Hepatic stellate cell (primary cell): ENCODE measurements around the gene CLRN2.
A peak's percentile ranks its signal among the peaks of the same experiment; 100 is the strongest.

Source experiments
- DNase-seq: peaks from one replicate; pipeline ENCODE4 v3.0.0; 2011; ENCODE audit warnings: low spot score

CLRN2 gene

DNA sequence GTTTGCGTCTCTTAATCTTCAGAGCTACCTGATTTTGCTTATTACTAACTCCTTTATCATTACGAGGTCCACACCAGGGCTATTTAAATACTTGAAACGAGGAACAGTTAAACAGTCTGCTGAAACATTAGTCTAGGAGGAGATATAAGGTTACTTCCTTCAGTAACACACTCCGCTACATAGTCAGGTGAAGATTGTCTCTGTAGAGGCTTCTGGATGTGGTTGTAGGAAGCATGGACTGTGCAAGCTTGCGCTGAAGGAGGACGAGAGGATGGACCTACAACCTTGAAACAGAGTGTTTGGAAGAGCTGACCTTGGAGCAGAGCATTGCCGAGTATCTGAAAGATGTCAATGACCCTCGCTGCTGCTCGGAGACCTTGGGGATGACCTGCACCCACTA, at the start of gene CLRN2:
Gene CLRN2 (plus strand): TSS at position 301 of the 400 bp plus-strand sequence. CDS start 102 bp downstream, outside the sequence.
- DNase-seq, result no peak

DNA sequence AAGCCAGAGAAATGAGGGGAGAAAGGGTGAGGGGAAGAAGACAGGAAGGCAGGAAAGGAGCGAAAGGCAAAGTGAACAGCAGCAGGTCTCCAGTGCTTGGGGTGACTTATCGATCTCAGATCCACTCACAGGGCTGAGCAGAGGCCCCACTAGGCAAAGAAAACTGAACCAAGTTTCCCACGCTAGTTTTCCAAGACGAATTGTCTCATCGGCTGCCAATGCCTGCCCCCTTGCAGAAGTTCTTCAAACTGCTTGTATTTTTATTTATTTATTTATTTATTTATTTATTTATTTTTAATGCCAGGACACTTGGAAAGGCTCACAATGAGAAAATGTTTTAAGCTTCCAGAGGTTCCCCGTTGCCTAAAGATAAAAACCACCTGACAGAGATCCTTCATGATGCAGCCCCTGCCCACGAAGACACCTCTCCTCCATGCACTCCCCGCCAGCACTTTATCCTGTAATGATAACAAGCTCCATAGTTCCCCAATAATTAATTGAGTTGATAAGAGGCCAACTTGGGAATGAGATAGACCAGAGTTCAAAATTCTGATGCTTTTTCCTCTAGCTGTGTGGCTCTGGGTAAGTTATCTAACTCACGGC, 46.2 kb upstream of the CLRN2 start:
- DNase-seq, result peak; percentile 51

- no peak for DNase-seq
Observed at GRCh38 chr4:17469931-17470674, 44.9 kb upstream of the CLRN2 start.

- no peak for DNase-seq
Observed at GRCh38 chr4:17475481-17475880, 39.5 kb upstream of the CLRN2 start.

DNA sequence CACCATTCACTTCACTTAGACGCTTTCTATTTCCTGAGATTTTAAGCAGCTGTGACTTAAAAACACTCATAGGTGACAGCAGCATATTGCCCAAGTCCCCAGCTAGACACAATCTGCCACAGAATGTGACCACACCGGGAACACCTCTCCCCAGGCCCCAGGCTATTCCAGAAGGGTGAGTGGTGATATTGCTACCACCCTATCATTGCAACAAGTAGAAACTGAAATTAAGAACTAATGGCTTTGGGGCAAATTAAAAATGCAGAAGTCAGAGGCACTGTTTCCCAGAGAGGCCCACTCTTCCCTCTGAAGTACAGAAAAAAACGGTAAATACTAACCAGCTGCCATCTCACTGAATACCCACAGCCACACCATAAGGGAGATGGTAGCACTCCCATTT, 38.1 kb upstream of the CLRN2 start:
- no peak for DNase-seq

DNA sequence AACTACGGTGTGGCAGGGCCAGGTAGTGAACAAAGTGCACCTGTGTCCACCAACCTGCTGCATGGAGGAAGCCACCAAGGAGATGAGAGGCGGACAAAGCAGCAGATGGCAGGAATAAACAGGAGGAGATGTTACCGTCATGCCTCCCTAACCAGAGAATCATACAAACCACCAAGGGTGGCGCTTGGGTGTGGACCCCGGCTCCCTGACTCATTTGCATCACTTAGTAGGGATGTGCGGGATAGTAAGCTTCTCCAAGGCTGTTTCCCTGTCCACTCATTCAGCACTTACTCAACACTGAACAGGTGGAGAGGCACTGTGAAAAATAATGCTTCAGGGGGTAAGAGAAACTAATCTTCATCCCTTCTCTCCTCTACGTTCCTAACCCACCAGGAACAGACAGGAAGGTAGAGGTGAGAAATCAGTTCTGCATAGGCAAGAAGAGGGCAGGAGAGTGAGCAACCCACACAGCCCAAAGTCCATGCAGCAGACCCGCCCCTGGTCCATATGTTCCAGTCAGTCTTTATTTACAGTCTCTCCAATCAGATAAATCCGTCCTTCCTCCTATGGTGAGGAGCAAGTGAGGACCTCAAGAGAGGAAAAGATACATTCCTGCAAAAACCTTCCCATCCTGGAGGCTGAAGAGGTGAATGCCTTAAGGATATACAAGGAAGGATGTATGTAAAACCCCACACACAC, 37.0 kb upstream of the CLRN2 start:
- no peak for DNase-seq

- no peak for DNase-seq
Observed at GRCh38 chr4:17480210-17480927, 34.6 kb upstream of the CLRN2 start.

DNA sequence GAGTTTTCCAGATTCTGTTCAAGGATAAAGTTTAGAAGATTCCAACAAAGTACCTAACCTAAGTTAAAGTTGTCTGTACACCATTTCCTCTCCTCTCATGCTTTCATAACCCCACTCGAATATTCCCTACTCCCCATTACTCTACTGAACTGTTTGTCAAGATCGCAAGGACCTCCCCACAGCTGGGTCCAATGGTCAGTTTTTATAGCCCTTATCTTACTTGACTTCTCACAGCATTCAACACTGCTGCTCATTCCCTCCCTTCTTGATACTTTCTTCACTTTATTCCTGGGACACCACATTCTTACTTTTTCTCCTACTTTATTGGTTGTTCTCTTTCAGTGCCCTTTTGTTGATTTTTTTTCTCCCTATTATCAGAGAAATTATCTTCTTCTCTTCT, 34.0 kb upstream of the CLRN2 start:
- no peak for DNase-seq

GRCh38 chr4:17482716-17483115, 32.2 kb upstream of the CLRN2 start:
- DNase-seq, result no peak

DNA sequence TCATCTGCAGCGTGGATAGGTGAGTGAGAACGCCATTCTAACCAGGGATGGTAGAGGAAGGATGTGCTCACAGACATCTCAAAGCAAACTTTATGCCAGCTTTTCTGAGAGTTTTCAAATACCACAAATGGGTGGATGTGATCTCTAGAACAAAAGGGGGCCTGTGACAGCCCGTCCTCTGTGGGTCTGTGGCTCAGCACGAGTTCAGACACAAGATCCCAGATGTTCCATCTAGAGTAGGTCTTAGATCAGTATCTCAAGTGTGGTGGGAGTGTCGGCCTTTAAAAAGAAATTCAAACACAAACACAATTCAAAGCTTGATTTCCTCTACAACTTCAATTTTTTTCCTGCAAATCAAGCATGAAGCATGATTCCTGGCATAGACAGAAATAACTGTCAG, 25.8 kb upstream of the CLRN2 start:
- DNase-seq, result no peak

DNA sequence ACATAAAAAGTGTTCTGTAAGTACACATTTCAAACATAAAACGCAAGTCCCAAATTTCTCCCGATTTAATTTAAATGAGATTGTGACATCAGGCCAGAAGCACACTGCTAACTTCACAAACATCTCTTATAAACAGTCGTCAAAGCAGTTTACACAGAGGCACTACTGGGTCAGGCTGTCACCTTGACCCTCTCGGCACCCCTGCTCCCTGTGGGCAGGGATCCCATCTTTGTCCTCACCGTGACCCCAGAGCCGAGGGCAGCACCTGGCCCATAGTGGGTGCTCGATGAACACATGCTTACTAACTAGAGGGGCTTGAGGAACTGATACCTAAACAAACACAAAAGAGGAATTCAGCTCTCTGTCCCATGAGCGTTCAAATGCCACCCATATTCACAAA, 25.2 kb upstream of the CLRN2 start:
- no peak for DNase-seq

DNA sequence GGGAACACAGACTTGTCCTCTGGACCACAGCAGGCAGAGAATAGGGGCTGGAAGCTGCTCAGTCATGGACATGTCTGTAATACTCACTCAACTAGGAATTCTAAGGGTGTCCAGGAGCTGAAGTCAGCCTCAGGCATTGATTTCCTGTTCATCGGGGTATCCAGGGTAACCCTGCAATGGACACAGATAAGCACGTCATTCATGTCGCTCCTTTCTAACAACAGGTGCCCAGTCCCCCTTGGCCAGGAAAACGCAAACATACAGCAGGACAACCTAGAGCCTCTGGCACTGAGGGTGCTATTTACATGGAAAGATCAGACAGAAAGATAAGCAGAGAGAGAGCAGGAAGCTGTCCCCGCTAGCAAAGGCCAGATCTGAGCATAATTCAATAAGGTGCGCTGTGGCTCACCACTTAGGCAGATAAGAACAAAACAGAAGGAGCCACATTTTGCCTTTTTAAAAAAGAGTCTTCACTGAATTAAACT, 24.3 kb upstream of the CLRN2 start:
- no peak for DNase-seq

DNA sequence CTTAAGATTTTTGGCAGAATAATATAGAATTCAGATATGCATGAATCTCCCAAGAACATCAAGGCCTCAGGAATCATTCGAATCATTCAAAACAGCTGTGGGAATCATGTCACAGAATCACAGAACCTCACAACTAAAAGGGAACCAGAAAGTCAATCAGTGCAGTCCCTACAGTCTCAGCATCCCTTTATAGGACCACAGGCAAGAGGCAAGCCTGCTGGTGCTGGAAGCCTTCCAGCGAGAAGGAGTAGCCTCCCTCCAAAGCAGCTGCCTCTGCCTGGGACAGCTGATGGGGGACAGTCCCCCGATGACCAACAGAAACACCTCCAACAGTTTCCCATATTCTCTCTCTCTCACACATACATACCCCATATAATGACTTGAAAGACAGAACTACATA, 23.8 kb upstream of the CLRN2 start:
- no peak for DNase-seq

DNA sequence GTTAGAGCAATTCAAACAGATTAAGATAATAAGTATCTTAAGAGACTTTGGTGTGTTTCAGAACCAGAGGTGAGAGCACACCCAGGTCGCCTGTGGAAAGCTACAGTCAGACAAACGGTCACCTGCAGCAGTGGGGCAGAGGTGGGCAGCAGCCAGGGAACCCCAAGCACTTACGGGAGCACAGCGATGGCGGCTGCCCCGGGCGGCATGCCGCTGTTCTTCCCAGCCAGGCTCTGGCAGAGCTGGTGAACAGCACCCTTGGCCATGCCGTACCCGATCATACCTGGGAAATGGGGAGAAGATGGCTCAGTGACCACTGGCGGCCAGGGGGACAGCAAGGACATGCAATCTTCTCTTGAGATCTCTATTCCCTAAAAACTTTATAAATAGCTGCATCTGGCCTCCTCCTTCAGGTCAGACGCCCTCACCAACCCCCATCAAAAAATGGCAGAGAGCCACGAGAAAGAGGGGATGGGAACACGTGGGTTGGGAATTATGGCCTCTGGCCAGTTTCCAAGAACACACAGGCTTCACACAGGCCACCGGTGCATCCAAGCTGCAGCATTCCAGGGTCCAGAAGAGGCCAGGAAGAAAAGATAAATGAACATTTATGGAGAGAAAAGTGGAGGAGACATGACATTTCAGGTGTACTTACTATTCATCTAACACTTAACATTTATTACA, 22.8 kb upstream of the CLRN2 start:
- no peak for DNase-seq

DNA sequence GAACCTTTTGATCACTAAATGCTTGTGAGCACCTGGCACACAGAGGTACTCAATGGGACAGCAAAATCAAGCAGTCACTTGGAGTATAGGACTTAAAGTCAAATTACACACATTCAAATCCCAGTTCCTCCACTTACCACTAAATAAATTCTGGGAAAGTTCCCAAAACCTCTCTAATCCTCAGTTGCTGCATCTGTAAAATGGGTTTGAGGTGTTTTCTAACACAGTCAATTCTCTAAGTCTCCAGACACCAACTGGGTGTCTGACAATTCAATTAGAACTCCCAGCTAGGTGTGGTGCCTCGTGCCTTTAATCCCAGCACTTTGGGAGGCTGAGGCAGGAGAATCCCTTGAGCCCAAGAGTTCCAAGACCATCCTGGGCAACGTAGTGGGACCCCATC, 22.1 kb upstream of the CLRN2 start:
- DNase-seq, result no peak

- no peak for DNase-seq
Observed at GRCh38 chr4:17493619-17494018, 21.3 kb upstream of the CLRN2 start.

- peak; percentile 65 for DNase-seq
Observed at GRCh38 chr4:17494258-17495190, 20.4 kb upstream of the CLRN2 start.

DNA sequence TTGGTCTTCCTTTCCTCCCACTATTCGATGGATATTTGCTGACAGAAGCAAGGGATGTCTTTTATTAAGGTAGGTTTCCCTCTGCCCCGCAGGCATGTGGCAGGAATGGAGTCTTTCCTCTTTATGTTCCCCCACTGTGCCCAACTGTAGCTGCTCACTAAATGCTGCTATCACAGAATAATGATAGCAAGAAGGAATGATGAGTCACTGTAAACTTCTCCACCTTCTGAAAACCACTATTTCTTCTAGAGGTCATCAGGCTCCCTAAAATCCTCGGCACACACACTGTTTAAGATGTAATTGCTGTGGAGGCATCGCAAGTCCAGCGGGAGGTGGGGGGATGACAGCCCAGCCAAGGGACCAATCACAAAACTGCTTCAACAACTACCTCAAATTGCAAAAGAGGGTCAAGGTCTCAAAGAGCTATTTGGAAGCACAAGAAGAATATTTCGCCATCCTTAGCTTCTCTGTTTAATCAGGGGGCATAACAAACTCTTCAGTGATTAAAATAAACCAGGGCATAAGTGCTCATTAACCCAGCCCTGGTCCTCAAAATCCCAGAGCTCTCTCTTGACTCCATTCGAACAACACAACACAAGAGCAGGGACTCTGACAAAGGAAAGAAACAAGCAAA, 17.0 kb upstream of the CLRN2 start:
- no peak for DNase-seq

DNA sequence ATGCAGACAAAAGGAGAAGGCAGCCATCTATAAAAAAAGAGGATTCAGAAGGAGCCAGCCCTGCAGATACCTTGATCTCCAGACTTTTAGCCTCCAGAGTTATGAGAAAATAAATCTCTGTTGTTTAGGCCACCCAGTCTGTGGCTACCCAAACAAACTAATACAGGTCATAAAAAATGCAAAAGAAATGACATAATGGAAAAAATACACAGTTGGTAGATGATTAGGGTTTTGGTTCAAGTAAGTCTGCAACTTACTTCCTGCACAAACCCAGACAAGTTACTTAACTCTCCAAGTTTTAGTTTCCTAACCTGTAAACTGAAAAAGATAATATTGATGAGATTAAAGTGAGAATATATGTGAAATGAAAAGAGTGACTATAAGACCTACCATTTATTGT, 14.4 kb upstream of the CLRN2 start:
- DNase-seq, result no peak

GRCh38 chr4:17502756-17503155, 12.2 kb upstream of the CLRN2 start:
- DNase-seq, result no peak
